Chondrocyte (in vitro differentiated cells): ENCODE measurements around the gene LCN6. TPM values are rescaled to one million over a fixed set of nuclear protein-coding genes. Genes with fewer than 3 reads are reported as not detected.

Source experiments
- DNase-seq: peaks from one replicate; pipeline ENCODE4 v3.0.0; 2021; ENCODE audit warnings: mixed read lengths, low spot score
- H3K27ac Mint-ChIP-seq: one replicate; pipeline ENCODE4 v1.8.0; 2021; ENCODE audit warnings: mild to moderate bottlenecking, moderate library complexity, mixed read lengths; ENCODE audit not compliant: unreplicated experiment
- H3K27me3 Mint-ChIP-seq: 2 replicates; pipeline ENCODE4 v1.8.0; 2021; ENCODE audit warnings: low read depth, mixed read lengths
- H3K36me3 Mint-ChIP-seq: 2 replicates; pipeline ENCODE4 v1.8.0; 2021; ENCODE audit warnings: low read depth, mixed read lengths
- H3K4me1 Mint-ChIP-seq: 2 replicates; pipeline ENCODE4 v1.8.0; 2021; ENCODE audit warnings: low read depth, mild to moderate bottlenecking, mixed read lengths
- H3K4me3 Mint-ChIP-seq: one replicate; pipeline ENCODE4 v1.8.0; 2021; ENCODE audit warnings: mild to moderate bottlenecking, moderate library complexity, mixed read lengths; ENCODE audit not compliant: unreplicated experiment
- H3K9me3 Mint-ChIP-seq: 2 replicates; pipeline ENCODE4 v1.8.0; 2021; ENCODE audit warnings: low read depth, mixed read lengths
- CTCF ChIP-seq: fragments of 200-600 bp; sonication (generic); IDR thresholded peaks from 2 replicates; pipeline ENCODE4 v1.5.0; 2021; ENCODE audit warnings: antibody characterized with exemption, mild to moderate bottlenecking, moderate library complexity
- total RNA-seq: library from RNA; stranded (reverse); gene quantifications from 3 replicates; pipeline ENCODE4 v1.2.1, GENCODE V29; 2021

LCN6 gene
- total RNA-seq, 1 donor from 2014 or later, result not detected

GRCh38 chr9:136747161-136748060, 914 bp downstream of the LCN6 start:
- H3K9me3 Mint-ChIP-seq, result peaks cover 10% of the 10 kb centered on the region
- DNase-seq, result peak; percentile 80
- no peaks in the 10 kb centered on the region for H3K4me1 Mint-ChIP-seq
- H3K27ac Mint-ChIP-seq, result no peak overlapping the region
- no peaks in the 10 kb centered on the region for H3K36me3 Mint-ChIP-seq
- H3K4me3 Mint-ChIP-seq, result no peak overlapping the region
- TF ChIP-seq CTCF, result no peak
- peaks cover 12% of the 10 kb centered on the region for H3K27me3 Mint-ChIP-seq

GRCh38 chr9:136746621-136747020, 1.7 kb downstream of the LCN6 start:
- TF ChIP-seq CTCF, result no peak
- Mint-ChIP-seq H3K27me3 (peaks cover 4% of the 10 kb centered on the region), H3K36me3 (no peaks in the 10 kb centered on the region), H3K4me3 (no peak overlapping the region), H3K4me1 (no peaks in the 10 kb centered on the region), H3K9me3 (peaks cover 2% of the 10 kb centered on the region), H3K27ac (no peak overlapping the region)
- DNase-seq, result peak; percentile 89

GRCh38 chr9:136746155-136746490, 2.2 kb downstream of the LCN6 start:
- H3K4me1 Mint-ChIP-seq, result no peaks in the 10 kb centered on the region

GRCh38 chr9:136745389-136746154, 2.8 kb downstream of the LCN6 start:
- no peak for TF ChIP-seq CTCF
- no peaks in the 10 kb centered on the region for H3K4me1 Mint-ChIP-seq
- H3K4me3 Mint-ChIP-seq, result no peak overlapping the region
- H3K27ac Mint-ChIP-seq, result no peak overlapping the region
- H3K27me3 Mint-ChIP-seq, result no peaks in the 10 kb centered on the region
- no peaks in the 10 kb centered on the region for H3K36me3 Mint-ChIP-seq
- no peak for DNase-seq
- no peaks in the 10 kb centered on the region for H3K9me3 Mint-ChIP-seq

More at GRCh38 chr9:136746155-136746490, 2.2 kb downstream of the LCN6 start:
- Mint-ChIP-seq H3K9me3 (no peaks in the 10 kb centered on the region), H3K27ac (no peak overlapping the region), H3K36me3 (no peaks in the 10 kb centered on the region), H3K4me3 (no peak overlapping the region), H3K27me3 (peaks cover 3% of the 10 kb centered on the region)
- DNase-seq, result no peak
- TF ChIP-seq CTCF, result no peak

GRCh38 chr9:136744773-136745172, 3.6 kb downstream of the LCN6 start:
- Mint-ChIP-seq H3K36me3 (no peaks in the 10 kb centered on the region), H3K27me3 (peaks cover 2% of the 10 kb centered on the region), H3K27ac (no peak overlapping the region), H3K4me1 (no peaks in the 10 kb centered on the region), H3K4me3 (no peak overlapping the region), H3K9me3 (no peaks in the 10 kb centered on the region)
- no peak for TF ChIP-seq CTCF
- DNase-seq, result no peak
